ENCODE data around the gene TLL1. TPM values are rescaled to one million over a fixed set of nuclear protein-coding genes. Genes with fewer than 3 reads are reported as not detected.

TLL1 gene
- total and polyA plus RNA-seq, 2 of the 13 experiments (the other 11 are each of a cell fraction or from before 2014, with no cell fraction given): not detected

Small RNAs within 50 kb of the gene (small RNA-seq; reads per million reads assigned to genes)
- gene RNA5SP170 (ENCODE audit: insufficient read depth in 2 of 3, insufficient read length in 3 of 3, low read depth in 2 of 3, low replicate concordance in 1 of 3): 0 reads per million in 3 experiments

All from HepG2 (cell line).